Measurements from ENCODE around the gene ADM2. TPM values are rescaled to one million over a fixed set of nuclear protein-coding genes. Genes with fewer than 3 reads are reported as not detected.
A peak's percentile ranks its signal among the peaks of the same experiment; 100 is the strongest.

The ADM2 gene
- total and polyA plus RNA-seq, 2 of the 13 experiments (the other 11 are each of a cell fraction or from before 2014, with no cell fraction given), result 1.2 to 3.0 TPM

GRCh38 chr22:50506611-50507420, 25.5 kb downstream of the ADM2 start (continued):
- TF ChIP-seq ZNF142 (CRISPR knock-in tag; IDR thresholded peaks at IDR 0.05) (no peak), ZNF460 (CRISPR knock-in tag; IDR thresholded peaks at IDR 0.05; ENCODE audit: borderline replicate concordance) (no peak), ZNF761 (CRISPR knock-in tag; conservative IDR thresholded peaks at IDR 0.05) (no peak), CREB3 (CRISPR knock-in tag; IDR thresholded peaks at IDR 0.05) (0 out of 2 replicates have a peak, but pooled peaks have one; percentile 36), SRY (CRISPR knock-in tag; IDR thresholded peaks at IDR 0.05) (peak; percentile 49; the same call in 1 of the 2 replicates), JDP2 (CRISPR knock-in tag; IDR thresholded peaks at IDR 0.05; ENCODE audit: borderline replicate concordance) (no peak), ZNF225 (CRISPR knock-in tag; IDR thresholded peaks at IDR 0.05) (peak; percentile 50; the same call in 1 of the 2 replicates), ASH2L (IDR thresholded peaks at IDR 0.05; ENCODE audit: insufficient read length, low read depth, low read length) (peak; percentile 60), SMYD3 (CRISPR knock-in tag; IDR thresholded peaks at IDR 0.05) (no peak), THYN1 (CRISPR knock-in tag; IDR thresholded peaks at IDR 0.05; ENCODE audit: borderline replicate concordance, low read depth) (no peak), MYC (CRISPR knock-in tag; IDR thresholded peaks at IDR 0.05; ENCODE audit: borderline replicate concordance) (peak; percentile 21; the same call in 1 of the 2 replicates), DZIP1 (CRISPR knock-in tag; IDR thresholded peaks at IDR 0.05) (0 out of 2 replicates have a peak, but pooled peaks have one; percentile 58), TARDBP (CRISPR knock-in tag; IDR thresholded peaks at IDR 0.05) (no peak), YEATS4 (CRISPR knock-in tag; IDR thresholded peaks at IDR 0.05; ENCODE audit: borderline replicate concordance) (peak; percentile 41), ZNF280B (CRISPR knock-in tag; IDR thresholded peaks at IDR 0.05; ENCODE audit: borderline replicate concordance) (no peak), ZSCAN21 (CRISPR knock-in tag; IDR thresholded peaks at IDR 0.05; ENCODE audit: borderline replicate concordance) (0 out of 2 replicates have a peak, but pooled peaks have one; percentile 9)

All from HepG2 (cell line).